Stimulated activated naive CD4-positive, alpha-beta T cell treated with Interleukin-2 at 50 U/mL for 16 hours (primary cell): Measurements from ENCODE around the gene SKP2.
"Not testable (repeated sequence)": the region's sequence is repeated elsewhere in the genome, so short reads cannot be mapped to it uniquely, and the experiment has no call there.

Source experiments
- DNase-seq: peaks from one replicate; lab custom pipeline; 2025; lab: John Stamatoyannopoulos, UW

Gene SKP2

GRCh38 chr5:36156619-36157018 is 4.7 kb downstream of the SKP2 start:
- DNase-seq: no peak

- DNase-seq: no peak
Measured at GRCh38 chr5:36158144-36158543, 6.2 kb downstream of the SKP2 start.

- DNase-seq: no peak
Measured at GRCh38 chr5:36160617-36161016, 8.7 kb downstream of the SKP2 start.

- DNase-seq: no peak
Measured at GRCh38 chr5:36161361-36161760, 9.4 kb downstream of the SKP2 start.

- DNase-seq: no peak
Measured at GRCh38 chr5:36162810-36163486, 11.0 kb downstream of the SKP2 start.

- DNase-seq: no peak
Measured at GRCh38 chr5:36164461-36164860, 12.6 kb downstream of the SKP2 start.

- DNase-seq: no peak
Measured at GRCh38 chr5:36168737-36169136, 16.8 kb downstream of the SKP2 start.

- DNase-seq: no peak
Measured at GRCh38 chr5:36170832-36171424, 19.0 kb downstream of the SKP2 start.

- DNase-seq: no peak
Measured at GRCh38 chr5:36172599-36172998, 20.7 kb downstream of the SKP2 start.

- no peak for DNase-seq
Measured at GRCh38 chr5:36173426-36173825, 21.5 kb downstream of the SKP2 start.

GRCh38 chr5:36174119-36174518 is 22.2 kb downstream of the SKP2 start:
- DNase-seq: no peak

- no peak for DNase-seq
Measured at GRCh38 chr5:36175043-36175442, 23.1 kb downstream of the SKP2 start.

GRCh38 chr5:36177154-36177553 is 25.2 kb downstream of the SKP2 start:
- DNase-seq: no peak

GRCh38 chr5:36177715-36178523 is 26.0 kb downstream of the SKP2 start:
- no peak for DNase-seq

- DNase-seq: no peak
Measured at GRCh38 chr5:36178524-36178890, 26.6 kb downstream of the SKP2 start.

- no peak for DNase-seq
Measured at GRCh38 chr5:36179950-36180349, 28.0 kb downstream of the SKP2 start.

- DNase-seq: no peak
Measured at GRCh38 chr5:36180556-36181350, 28.8 kb downstream of the SKP2 start.

GRCh38 chr5:36181774-36182173 is 29.9 kb downstream of the SKP2 start:
- DNase-seq: no peak

- not testable (repeated sequence) for DNase-seq
Measured at GRCh38 chr5:36184408-36184807, 32.5 kb downstream of the SKP2 start.

- DNase-seq: no peak
Measured at GRCh38 chr5:36193746-36194145, 41.8 kb downstream of the SKP2 start.

- no peak for DNase-seq
Measured at GRCh38 chr5:36198281-36198680, 46.4 kb downstream of the SKP2 start.

- not testable (repeated sequence) for DNase-seq
Measured at GRCh38 chr5:36198783-36199182, 46.9 kb downstream of the SKP2 start.
